Heart right ventricle (tissue), 16 donors: ENCODE data around the gene MRC2. TPM values are rescaled to one million over a fixed set of nuclear protein-coding genes. Genes with fewer than 3 reads are reported as not detected.

Experiments used
- ATAC-seq, 8 donors: fragments of 200-7000 bp; cut with Tn5 transposase; one replicate each; pipeline ENCODE4 v1.9.1; 2020; ENCODE audit warnings: mild to moderate bottlenecking in 8 of 8, moderate library complexity in 8 of 8, moderate number of reproducible peaks in 1 of 8
- DNase-seq, 2 donors: peaks; one replicate each; pipeline ENCODE4 v3.0.0-alpha.2; 2020
- H3K27ac ChIP-seq, 10 donors: fragments of 200-600 bp; sonication (generic) in 2 of 10; one replicate each; pipeline versions ENCODE4 v1.5.0 to v1.8.0; 2020 to 2022; ENCODE audit warnings: mild to moderate bottlenecking in 3 of 10
- H3K27me3 ChIP-seq, 7 donors: fragments of 200-600 bp; one replicate each; pipeline ENCODE4 v1.8.0; 2021 to 2022; ENCODE audit warnings: mild to moderate bottlenecking in 2 of 7
- H3K36me3 ChIP-seq, 9 donors: fragments of 200-600 bp; sonication (generic) in 1 of 9; one replicate each; pipeline versions ENCODE4 v1.5.0 to v1.8.0; 2020 to 2022; ENCODE audit warnings: mild to moderate bottlenecking in 2 of 9
- H3K4me1 ChIP-seq, 9 donors: fragments of 200-600 bp; sonication (generic) in 1 of 9; one replicate each; pipeline versions ENCODE4 v1.5.0 to v1.8.0; 2020 to 2022; ENCODE audit warnings: mild to moderate bottlenecking in 4 of 9
- H3K4me3 ChIP-seq, 10 donors: fragments of 200-600 bp; sonication (generic) in 2 of 10; one replicate each; pipeline versions ENCODE4 v1.5.0 to v1.8.0; 2020 to 2022; ENCODE audit warnings: mild to moderate bottlenecking in 7 of 10, moderate library complexity in 2 of 10
- H3K9me3 ChIP-seq, 11 donors: fragments of 200-600 bp in 10 of 11; sonication (generic) in 2 of 11; one replicate each; pipeline versions ENCODE4 v1.5.0 to v1.8.0; 2013 to 2022; ENCODE audit warnings: mild to moderate bottlenecking in 2 of 11, control low read depth in 1 of 11, moderate library complexity in 1 of 11
- WGBS, 2 donors: extraction: QIAGEN DNeasy Blood & Tissue Kit; methylation state at CpG; one replicate each; pipeline ENCODE4 v1.1.7; 2013; ENCODE audit warnings: inconsistent platforms in 1 of 2; 5-methylcytosine and 5-hydroxymethylcytosine counted together
- intact Hi-C, 10 donors: fragments of 100-400 bp; cut with DNase I; formaldehyde crosslinking; loops; one replicate each; pipeline versions ENCODE4 v1.11.1 to v1.14.2; 2022
- polyA plus RNA-seq, 2 donors: library from polyadenylated mRNA; stranded (reverse); fragments of 200-250 nt; gene quantifications; one replicate each; pipeline ENCODE4 v1.2.3, GENCODE V29; 2013
- total RNA-seq, 10 donors: library from RNA; stranded (reverse); fragmentation: NEBNext Ultra II Directional in 3 of 10; extraction: Animal tissue kit (Norgen Biotek cat#: 25700) in 3 of 10; gene quantifications; one replicate each; pipeline versions ENCODE4 v1.2.1 to v1.2.4, GENCODE V29; 2021 to 2023
- TF ChIP-seq, protein P1 (sequence below), 9 donors: fragments of 200-600 bp; sonication (generic) in 2 of 9; IDR thresholded peaks; one replicate each; pipeline versions ENCODE4 v1.5.0 to v1.8.0; 2021 to 2022; ENCODE audit warnings: antibody characterized with exemption in 9 of 9, mild to moderate bottlenecking in 5 of 9, moderate library complexity in 1 of 9
- donor health status: Arrhythmogenic right ventricular cardiomyopathy.
- donor health status: ischemic (EF 13 %, LVEDD 7.1; RV severe dilation, severe dysfunction).
- donor health status: healthy with polysubstance abuse.
- donor health status: DM: no; HTN: yes; CAD: no.
- donor health status: DM: no; HTN: no; CAD: no.
- donor health status: ischemic (EF 25% LVEDD 6.9; RV normal size, moderate dysfunction).
- donor health status: ischemic (EF 25% LVEDD 5.7; RV mildly dilated, moderate dysfunction).
- donor health status: healthy.
- donor health status: DM: yes; HTN: yes; CAD: no.
- donor health status: Ischemic cardiomyopathy.
- donor health status: ischemic (EF 35%, LVEDD 5.7; RV mildly dilated, moderate dysfunction).
- donor health status: nonischemic (EF 11% LVEDD 7.7; RV severe dilation, severe dysfunction).
- donor health status: DM: yes; HTN: yes; CAD: no.
- donor health status: PGD.
- donor health status: ischemic (EF 29% LVEDD 5.4; RV normal size, mild dysfunction).
- donor health status: nonischemic (EF 23%, LVEDD 6.1; RV moderate dilation, normal function).

Gene MRC2
- total and polyA plus RNA-seq, 12 donors, result 15.2 to 46.4 (median 21.4) TPM

DNA sequence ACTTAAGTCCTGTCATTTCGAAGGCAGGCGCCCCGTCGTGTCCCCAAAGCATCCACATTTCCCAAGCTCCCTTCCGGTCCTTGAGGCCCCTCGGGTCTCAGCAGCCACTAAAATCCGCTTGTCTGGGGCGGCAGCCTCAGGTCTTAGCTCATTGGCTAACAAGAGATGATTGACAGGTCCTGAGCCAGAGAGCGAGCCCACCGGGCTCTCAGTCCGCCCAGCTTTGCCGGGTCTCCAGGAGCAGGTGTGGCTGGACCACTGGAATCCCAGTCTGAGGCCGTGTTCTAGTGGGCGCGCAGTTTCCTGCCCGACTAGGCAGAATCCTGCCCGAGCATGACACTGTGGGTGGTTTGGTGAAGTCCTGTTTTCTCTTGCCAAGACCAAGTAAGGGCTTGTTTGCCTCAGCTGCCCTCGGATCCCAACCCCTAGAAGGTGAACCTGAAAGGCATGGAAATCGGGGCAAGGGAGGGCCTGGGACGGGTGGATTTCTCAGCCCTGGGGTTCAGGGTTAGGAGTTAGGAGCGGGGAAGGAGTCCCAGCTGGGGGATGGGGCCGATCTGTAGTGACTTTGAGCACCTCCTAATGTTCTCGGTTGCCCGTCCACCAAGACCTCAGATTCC is 42.8 kb downstream of the MRC2 start:
- TF ChIP-seq, protein P1, sequence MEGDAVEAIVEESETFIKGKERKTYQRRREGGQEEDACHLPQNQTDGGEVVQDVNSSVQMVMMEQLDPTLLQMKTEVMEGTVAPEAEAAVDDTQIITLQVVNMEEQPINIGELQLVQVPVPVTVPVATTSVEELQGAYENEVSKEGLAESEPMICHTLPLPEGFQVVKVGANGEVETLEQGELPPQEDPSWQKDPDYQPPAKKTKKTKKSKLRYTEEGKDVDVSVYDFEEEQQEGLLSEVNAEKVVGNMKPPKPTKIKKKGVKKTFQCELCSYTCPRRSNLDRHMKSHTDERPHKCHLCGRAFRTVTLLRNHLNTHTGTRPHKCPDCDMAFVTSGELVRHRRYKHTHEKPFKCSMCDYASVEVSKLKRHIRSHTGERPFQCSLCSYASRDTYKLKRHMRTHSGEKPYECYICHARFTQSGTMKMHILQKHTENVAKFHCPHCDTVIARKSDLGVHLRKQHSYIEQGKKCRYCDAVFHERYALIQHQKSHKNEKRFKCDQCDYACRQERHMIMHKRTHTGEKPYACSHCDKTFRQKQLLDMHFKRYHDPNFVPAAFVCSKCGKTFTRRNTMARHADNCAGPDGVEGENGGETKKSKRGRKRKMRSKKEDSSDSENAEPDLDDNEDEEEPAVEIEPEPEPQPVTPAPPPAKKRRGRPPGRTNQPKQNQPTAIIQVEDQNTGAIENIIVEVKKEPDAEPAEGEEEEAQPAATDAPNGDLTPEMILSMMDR (IDR thresholded peaks at IDR 0.05), result no peak
- no peak overlapping the region for H3K27ac ChIP-seq
- H3K4me3 ChIP-seq, result no peak overlapping the region
- peaks cover 0 to 31% (median 0%) of the 10 kb centered on the region in 9 donors for H3K36me3 ChIP-seq
- no peaks in the 10 kb centered on the region for H3K27me3 ChIP-seq
- no peaks in the 10 kb centered on the region for H3K9me3 ChIP-seq
- DNase-seq, result no peak
- intact Hi-C loops, result loop anchor here in 9 of 10 donors (5.0 to 10.0 kb wide), 3 partner anchors 52 to 737 kb away; no protein-coding TSS in a partner anchor
- ATAC-seq, result peak in 1 of 8 donors; percentile 14
- 73% methylated on average over 24 of the region's 24 CpGs for WGBS, 2 donors
- H3K4me1 ChIP-seq, result peaks cover 0 to 16% (median 5%) of the 10 kb centered on the region in 9 donors

DNA sequence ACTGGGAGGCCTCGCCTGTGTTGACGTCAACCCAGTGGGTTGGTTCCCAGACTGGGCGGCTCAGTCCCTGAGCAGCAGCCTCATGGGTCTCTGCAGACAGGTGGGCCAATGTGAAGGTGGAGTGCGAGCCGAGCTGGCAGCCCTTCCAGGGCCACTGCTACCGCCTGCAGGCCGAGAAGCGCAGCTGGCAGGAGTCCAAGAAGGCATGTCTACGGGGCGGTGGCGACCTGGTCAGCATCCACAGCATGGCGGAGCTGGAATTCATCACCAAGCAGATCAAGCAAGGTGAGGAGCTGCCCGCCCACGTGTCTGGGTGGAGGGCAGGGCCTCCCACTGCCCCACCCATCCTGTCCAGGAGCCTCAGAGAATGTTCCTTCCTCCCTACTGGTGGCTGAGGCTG is 44.1 kb downstream of the MRC2 start:
- Histone ChIP-seq H3K27me3 (no peaks in the 10 kb centered on the region), H3K4me1 (peaks cover 0 to 17% (median 5%) of the 10 kb centered on the region in 9 donors), H3K36me3 (peaks cover 0 to 41% (median 0%) of the 10 kb centered on the region in 9 donors), H3K9me3 (no peaks in the 10 kb centered on the region), H3K27ac (no peak overlapping the region), H3K4me3 (no peak overlapping the region)
- intact Hi-C loops, result loop anchor here in 9 of 10 donors (5.0 to 10.0 kb wide), 3 partner anchors 51 to 736 kb away; no protein-coding TSS in a partner anchor
- ATAC-seq (peak in 5 of 8 donors; percentile 11 to 31 (median 24)), DNase-seq (no peak)
- TF ChIP-seq, protein P1 (IDR thresholded peaks at IDR 0.05), result no peak
- WGBS, 2 donors, result 52 to 62% methylated on average over 14 of the region's 14 CpGs

DNA sequence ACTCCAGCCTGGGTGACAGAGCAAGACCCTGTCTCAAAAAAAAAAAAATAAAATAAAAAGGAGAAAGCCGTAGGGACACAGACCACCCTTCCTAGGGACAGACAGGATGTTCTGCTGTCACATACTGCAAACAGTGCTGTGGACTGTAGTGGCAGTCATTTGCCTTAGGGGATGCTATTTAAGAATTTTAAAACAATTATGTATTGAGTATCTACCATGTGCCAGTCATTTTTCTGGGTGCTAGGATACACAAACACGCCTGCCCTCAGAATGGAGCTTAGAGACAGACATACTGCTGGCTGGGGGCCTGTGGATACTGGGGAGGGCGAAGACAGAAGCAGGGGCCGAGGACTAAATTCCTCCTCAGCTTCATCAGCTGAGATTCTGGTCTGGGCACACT is 45.5 kb downstream of the MRC2 start:
- H3K9me3 ChIP-seq, result no peaks in the 10 kb centered on the region
- 93% methylated on average over 4 of the region's 4 CpGs for WGBS, 2 donors
- H3K27me3 ChIP-seq, result no peaks in the 10 kb centered on the region
- DNase-seq (no peak), ATAC-seq (no peak)
- intact Hi-C loops, result loop anchor here (2.0 to 10.0 kb wide), 4 partner anchors 49 to 734 kb away; no protein-coding TSS in a partner anchor
- H3K27ac ChIP-seq, result no peak overlapping the region
- no peak overlapping the region for H3K4me3 ChIP-seq
- peaks cover 0 to 17% (median 5%) of the 10 kb centered on the region in 9 donors for H3K4me1 ChIP-seq
- TF ChIP-seq, protein P1 (IDR thresholded peaks at IDR 0.05), result no peak
- H3K36me3 ChIP-seq, result peaks cover 0 to 42% (median 0%) of the 10 kb centered on the region in 9 donors

DNA sequence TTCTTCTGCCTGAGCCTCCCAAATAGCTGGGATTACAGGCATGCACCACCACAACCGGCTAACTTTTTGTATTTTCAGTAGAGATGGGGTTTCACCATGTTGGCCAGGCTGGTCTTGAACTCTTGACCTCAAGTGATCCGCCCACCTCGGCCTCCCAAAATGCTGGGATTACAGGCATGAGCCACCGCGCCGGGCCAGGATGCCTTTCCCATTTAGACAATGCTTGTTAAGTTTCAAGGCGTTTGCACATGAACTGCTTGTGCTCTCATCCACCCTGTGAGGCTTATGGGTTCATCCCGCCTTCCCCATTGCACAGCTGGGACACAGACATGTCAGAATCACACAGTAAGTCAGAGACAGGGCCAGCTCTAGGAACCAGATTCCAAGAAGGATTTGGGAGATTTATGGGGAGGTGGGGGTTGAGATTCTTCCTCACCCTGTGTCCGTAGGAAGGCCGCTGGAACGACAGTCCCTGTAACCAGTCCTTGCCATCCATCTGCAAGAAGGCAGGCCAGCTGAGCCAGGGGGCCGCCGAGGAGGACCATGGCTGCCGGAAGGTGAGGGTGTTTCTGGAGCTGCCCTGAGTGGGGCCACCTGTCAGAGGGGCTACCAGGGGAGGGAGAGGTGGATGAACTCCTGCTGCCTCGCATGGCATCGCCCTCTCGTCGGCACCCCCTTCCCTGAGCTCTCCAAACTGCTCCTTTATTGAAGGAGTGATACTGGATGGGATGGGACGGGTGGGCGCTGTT is 46.3 kb downstream of the MRC2 start:
- Histone ChIP-seq H3K36me3 (peaks cover 0 to 48% (median 0%) of the 10 kb centered on the region in 9 donors), H3K9me3 (no peaks in the 10 kb centered on the region), H3K4me1 (peaks cover 0 to 17% (median 5%) of the 10 kb centered on the region in 9 donors), H3K27me3 (no peaks in the 10 kb centered on the region), H3K27ac (no peak overlapping the region), H3K4me3 (no peak overlapping the region)
- ATAC-seq (no peak), DNase-seq (no peak)
- 91 to 93% methylated on average over 16 to 20 of the region's 20 CpGs for WGBS, 2 donors
- intact Hi-C loops, result loop anchor here (2.0 to 10.0 kb wide), 4 partner anchors 49 to 734 kb away; no protein-coding TSS in a partner anchor
- TF ChIP-seq, protein P1 (IDR thresholded peaks at IDR 0.05), result no peak
